Body of pancreas (tissue), 4 donors: Measurements from ENCODE around the gene ALG1L2.

Experiments used
- POLR2A ChIP-seq, 3 donors: fragments of 450-650 bp; IDR thresholded peaks; one replicate each; pipeline ENCODE4 v1.6.1; 2016; ENCODE audit warnings: antibody characterized with exemption in 3 of 3, mild to moderate bottlenecking in 2 of 3
- TF ChIP-seq, protein P1 (sequence below), 7 experiments: fragments of 450-650 bp in 4 of 7; fragments of 200-600 bp in 3 of 7; sonication (generic) in 3 of 7; IDR thresholded peaks; one replicate each; pipeline ENCODE4 v1.5.1; 2016 to 2019; ENCODE audit warnings: antibody characterized with exemption in 7 of 7

DNA sequence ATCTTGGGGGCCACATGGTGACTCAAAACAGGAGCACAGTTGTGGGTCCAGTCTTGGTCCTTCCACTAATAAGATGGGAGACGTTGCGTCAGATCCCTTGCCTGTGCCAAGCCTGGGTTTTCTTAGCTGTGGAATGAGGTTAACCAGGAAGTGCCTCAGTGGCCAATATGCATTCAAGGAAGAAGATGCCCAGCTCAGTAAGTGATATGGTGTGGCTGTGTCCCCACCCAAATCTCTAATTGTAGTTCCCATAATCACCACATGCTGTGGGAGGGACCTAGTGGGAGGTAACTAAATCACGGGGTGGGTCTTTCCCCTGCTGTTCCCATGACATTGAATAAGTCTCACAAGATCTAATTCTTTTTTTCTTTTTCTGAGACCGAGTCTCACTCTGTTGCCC is 6.4 kb downstream of the ALG1L2 start:
- TF ChIP-seq, protein P1, sequence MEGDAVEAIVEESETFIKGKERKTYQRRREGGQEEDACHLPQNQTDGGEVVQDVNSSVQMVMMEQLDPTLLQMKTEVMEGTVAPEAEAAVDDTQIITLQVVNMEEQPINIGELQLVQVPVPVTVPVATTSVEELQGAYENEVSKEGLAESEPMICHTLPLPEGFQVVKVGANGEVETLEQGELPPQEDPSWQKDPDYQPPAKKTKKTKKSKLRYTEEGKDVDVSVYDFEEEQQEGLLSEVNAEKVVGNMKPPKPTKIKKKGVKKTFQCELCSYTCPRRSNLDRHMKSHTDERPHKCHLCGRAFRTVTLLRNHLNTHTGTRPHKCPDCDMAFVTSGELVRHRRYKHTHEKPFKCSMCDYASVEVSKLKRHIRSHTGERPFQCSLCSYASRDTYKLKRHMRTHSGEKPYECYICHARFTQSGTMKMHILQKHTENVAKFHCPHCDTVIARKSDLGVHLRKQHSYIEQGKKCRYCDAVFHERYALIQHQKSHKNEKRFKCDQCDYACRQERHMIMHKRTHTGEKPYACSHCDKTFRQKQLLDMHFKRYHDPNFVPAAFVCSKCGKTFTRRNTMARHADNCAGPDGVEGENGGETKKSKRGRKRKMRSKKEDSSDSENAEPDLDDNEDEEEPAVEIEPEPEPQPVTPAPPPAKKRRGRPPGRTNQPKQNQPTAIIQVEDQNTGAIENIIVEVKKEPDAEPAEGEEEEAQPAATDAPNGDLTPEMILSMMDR (IDR thresholded peaks at IDR 0.05) = no peak
- no peak for TF ChIP-seq POLR2A (IDR thresholded peaks at IDR 0.05)
